Measurements from ENCODE around the gene PSD2. TPM values are rescaled to one million over a fixed set of nuclear protein-coding genes. Genes with fewer than 3 reads are reported as not detected.

Gene PSD2
- total RNA-seq, 1 experiment from 2014 or later, result 0.22 TPM

- peak overlapping the region in 1 of 3 experiments; percentile 36; a peak in 2 of 7 replicates for H3K27ac Mint-ChIP-seq
- Histone ChIP-seq H2BK12ac (ENCODE audit: insufficient read length, low read depth, low read length) (no peak overlapping the region), H2BK15ac (ENCODE audit: low read depth, low read length) (no peak overlapping the region), H3K79me2 (ENCODE audit: insufficient read depth, low read length) (no peaks in the 10 kb centered on the region), H2BK120ac (ENCODE audit: low read depth, low read length, poor library complexity, severe bottlenecking) (no peak overlapping the region), H3K79me1 (ENCODE audit: insufficient read depth, low read depth, low read length, poor library complexity, severe bottlenecking) (no peaks in the 10 kb centered on the region), H3K4me1 (ENCODE audit: insufficient read depth, low read length) (no peaks in the 10 kb centered on the region), H3K18ac (ENCODE audit: insufficient read length, low read depth, low read length) (no peak overlapping the region), H3K23me2 (ENCODE audit: insufficient read length, low read depth, low read length, poor library complexity, severe bottlenecking) (no peaks in the 10 kb centered on the region), H2BK20ac (ENCODE audit: low read depth, low read length, poor library complexity, severe bottlenecking) (no peak overlapping the region), H4K5ac (ENCODE audit: insufficient read length, low read depth, low read length) (no peak overlapping the region), H4K20me1 (ENCODE audit: control insufficient read depth, insufficient read depth, insufficient read length) (no peaks in the 10 kb centered on the region), H3K27me3 (ENCODE audit: insufficient read depth, low read length) (no peaks in the 10 kb centered on the region), H3K4ac (ENCODE audit: low read depth, low read length) (no peak overlapping the region), H3T11ph (ENCODE audit: low read length) (no peak overlapping the region), H3K23ac (ENCODE audit: insufficient read length, low read depth, low read length) (no peak overlapping the region), H3K14ac (ENCODE audit: insufficient read depth, low read length) (no peak overlapping the region), H4K8ac (replicated peaks; ENCODE audit: insufficient read length, low read depth, low read length) (no peak overlapping the region), H2AK5ac (ENCODE audit: insufficient read length, low read length) (no peak overlapping the region), H2AFZ (ENCODE audit: low read length) (no peak overlapping the region), H2BK5ac (ENCODE audit: insufficient read length, low read length) (no peak overlapping the region), H3K27ac (ENCODE audit: insufficient read length, low read depth, low read length) (no peak overlapping the region), H4K91ac (ENCODE audit: insufficient read length, low read depth, low read length) (no peak overlapping the region), H3K9ac (ENCODE audit: extremely low read depth, insufficient read length, low read length) (no peak overlapping the region), H3K56ac (ENCODE audit: insufficient read length, low read depth, low read length) (no peak overlapping the region), H3K9me3 (ENCODE audit: control insufficient read depth, low read depth, low read length) (no peaks in the 10 kb centered on the region), H3K4me2 (ENCODE audit: insufficient read depth, insufficient read length, low read length) (no peak overlapping the region)
- TF ChIP-seq CTCF (conservative IDR thresholded peaks at IDR 0.05), result no peak
- H3K27me3 Mint-ChIP-seq (ENCODE audit: low read depth), result peaks cover 41% of the 10 kb centered on the region
- H3K9me3 Mint-ChIP-seq, result peaks cover 4 to 6% of the 10 kb centered on the region in 2 experiments; a peak in 4 of 5 replicates
- H3K36me3 Mint-ChIP-seq (ENCODE audit: insufficient read depth in 1 of 3, low read depth in 3 of 3), result peaks cover 0 to 2% (median 0%) of the 10 kb centered on the region in 3 experiments; a peak in 2 of 7 replicates
- no peak for DNase-seq
- no CpG with 5 or more reads among the region's 7 CpGs for WGBS (ENCODE audit: extremely low coverage, insufficient read length, low lambda C conversion rate)
- H3K4me3 Mint-ChIP-seq, result no peak overlapping the region; a peak in 1 of 5 replicates
- H3K4me1 Mint-ChIP-seq, result peaks cover 10 to 18% of the 10 kb centered on the region in 2 experiments
These were observed 24.5 kb downstream of the PSD2 start for GRCh38 chr5:139820130-139820529.

Data from H9 (cell line).